HEK293 (cell line): ENCODE data around the gene NLK.

Source experiments
- ZBTB20 ChIP-seq: fragments of 450-650 bp; formaldehyde crosslinking; IDR thresholded peaks from 2 replicates; pipeline ENCODE4 v1.5.1; 2016; ENCODE audit warnings: missing biosample characterization, missing genetic modification characterization
- ZBTB49 ChIP-seq: fragments of 450-650 bp; formaldehyde crosslinking; IDR thresholded peaks from 2 replicates; pipeline ENCODE4 v1.5.1; 2016; ENCODE audit warnings: missing biosample characterization, missing genetic modification characterization, low read depth
- ZNF629 ChIP-seq: fragments of 450-650 bp; formaldehyde crosslinking; IDR thresholded peaks from 2 replicates; pipeline ENCODE4 v1.5.1; 2017; ENCODE audit warnings: missing biosample characterization, missing genetic modification characterization
- ZNF785 ChIP-seq: fragments of 450-650 bp; formaldehyde crosslinking; IDR thresholded peaks from 2 replicates; pipeline ENCODE4 v1.5.1; 2016; ENCODE audit warnings: missing biosample characterization, missing genetic modification characterization
- TF ChIP-seq, protein P1 (sequence below): fragments of 450-650 bp; formaldehyde crosslinking; IDR thresholded peaks from 2 replicates; pipeline ENCODE4 v1.5.1; 2016; ENCODE audit warnings: missing biosample characterization, missing genetic modification characterization

GRCh38 chr17:28204244-28204643 is 161.8 kb downstream of the NLK start:
- TF ChIP-seq ZNF785 (no peak), ZBTB49 (no peak), ZBTB20 (tag by site-specific recombination) (no peak), ZNF629 (tag by site-specific recombination) (no peak)
- TF ChIP-seq, protein P1, sequence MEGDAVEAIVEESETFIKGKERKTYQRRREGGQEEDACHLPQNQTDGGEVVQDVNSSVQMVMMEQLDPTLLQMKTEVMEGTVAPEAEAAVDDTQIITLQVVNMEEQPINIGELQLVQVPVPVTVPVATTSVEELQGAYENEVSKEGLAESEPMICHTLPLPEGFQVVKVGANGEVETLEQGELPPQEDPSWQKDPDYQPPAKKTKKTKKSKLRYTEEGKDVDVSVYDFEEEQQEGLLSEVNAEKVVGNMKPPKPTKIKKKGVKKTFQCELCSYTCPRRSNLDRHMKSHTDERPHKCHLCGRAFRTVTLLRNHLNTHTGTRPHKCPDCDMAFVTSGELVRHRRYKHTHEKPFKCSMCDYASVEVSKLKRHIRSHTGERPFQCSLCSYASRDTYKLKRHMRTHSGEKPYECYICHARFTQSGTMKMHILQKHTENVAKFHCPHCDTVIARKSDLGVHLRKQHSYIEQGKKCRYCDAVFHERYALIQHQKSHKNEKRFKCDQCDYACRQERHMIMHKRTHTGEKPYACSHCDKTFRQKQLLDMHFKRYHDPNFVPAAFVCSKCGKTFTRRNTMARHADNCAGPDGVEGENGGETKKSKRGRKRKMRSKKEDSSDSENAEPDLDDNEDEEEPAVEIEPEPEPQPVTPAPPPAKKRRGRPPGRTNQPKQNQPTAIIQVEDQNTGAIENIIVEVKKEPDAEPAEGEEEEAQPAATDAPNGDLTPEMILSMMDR (tag by site-specific recombination) = no peak
